ENCODE results near the gene NAIP. TPM values are rescaled to one million over a fixed set of nuclear protein-coding genes. Genes with fewer than 3 reads are reported as not detected.
"Not testable (repeated sequence)": the region's sequence is repeated elsewhere in the genome, so short reads cannot be mapped to it uniquely, and the experiment has no call there.

Gene NAIP
- total RNA-seq (10 to 100 TPM; 18.7 to 88.4 TPM), polyA plus RNA-seq (ENCODE audit: insufficient read length in 6 of 6) (10 to 100 TPM; 38.4 to 56.2 (median 47.8) TPM)
- long read RNA-seq, donor 1, full-length matches to known transcripts: 3 of 3 reads
- long read RNA-seq, donor 1, partial matches to known transcripts: 0 of 3 reads
- long read RNA-seq, donor 1, other reads (novel, unspliced or antisense): 0 of 3 reads
- long read RNA-seq, donor 2, full-length matches to known transcripts: 1 of 1 reads
- long read RNA-seq, donor 2, partial matches to known transcripts: 0 of 1 reads
- long read RNA-seq, donor 2, other reads (novel, unspliced or antisense): 0 of 1 reads
- long read RNA-seq, donor 3, full-length matches to known transcripts: 1 of 1 reads
- long read RNA-seq, donor 3, partial matches to known transcripts: 0 of 1 reads
- long read RNA-seq, donor 3, other reads (novel, unspliced or antisense): 0 of 1 reads
- long read RNA-seq, donor 4, partial matches to known transcripts: 3 of 3 reads
- long read RNA-seq, donor 4, other reads (novel, unspliced or antisense): 0 of 3 reads
- long read RNA-seq, donor 5: 0 reads
- long read RNA-seq, donor 6: 0 reads
- long read RNA-seq, donor 7, partial matches to known transcripts: 0 of 1 reads
- long read RNA-seq, donor 7, other reads (novel, unspliced or antisense): 0 of 1 reads
- long read RNA-seq, donor 8, full-length matches to known transcripts: 1 of 1 reads
- long read RNA-seq, donor 8, partial matches to known transcripts: 0 of 1 reads
- long read RNA-seq, donor 8, other reads (novel, unspliced or antisense): 0 of 1 reads
- long read RNA-seq, donor 9: 0 reads
- long read RNA-seq, donor 10, partial matches to known transcripts: 2 of 6 reads
- long read RNA-seq, donor 10, other reads (novel, unspliced or antisense): 3 of 6 reads
- long read RNA-seq, donor 11: 0 reads
- long read RNA-seq, donor 12, partial matches to known transcripts: 6 of 6 reads
- long read RNA-seq, donor 12, other reads (novel, unspliced or antisense): 0 of 6 reads

GRCh38 chr5:71025289-71025953 lies at the start of gene NAIP:
NAIP (minus strand) TSS chr5:71025339; CDS start chr5:71012915, 12,424 bp downstream.
- peak; percentile 32 for ATAC-seq
- intact Hi-C loops (cut with DNase I); H3K27me3 ChIP-seq; H3K9me3 ChIP-seq; H3K36me3 ChIP-seq; H3K4me1 ChIP-seq; H3K4me3 ChIP-seq; H3K27ac ChIP-seq; DNase-seq: not testable (repeated sequence)

GRCh38 chr5:71067262-71067928 lies 42.3 kb upstream of the NAIP start, which contains the start of gene GTF2H2:
GTF2H2 (minus strand) TSS chr5:71067676; CDS start chr5:71062763, 4,913 bp downstream.
- H3K4me3 ChIP-seq; H3K36me3 ChIP-seq; intact Hi-C loops (cut with DNase I); H3K9me3 ChIP-seq; DNase-seq; H3K27ac ChIP-seq; H3K27me3 ChIP-seq; H3K4me1 ChIP-seq: not testable (repeated sequence)
- ATAC-seq: peak; percentile 99

- DNase-seq; H3K27me3 ChIP-seq; H3K9me3 ChIP-seq; H3K4me1 ChIP-seq; H3K27ac ChIP-seq; intact Hi-C loops (cut with DNase I); ATAC-seq; H3K36me3 ChIP-seq; H3K4me3 ChIP-seq: not testable (repeated sequence)
Observed at GRCh38 chr5:71061322-71061721, 36.2 kb upstream of the NAIP start.

- H3K27ac ChIP-seq; H3K27me3 ChIP-seq; H3K36me3 ChIP-seq; DNase-seq; H3K4me3 ChIP-seq; intact Hi-C loops (cut with DNase I); H3K9me3 ChIP-seq; H3K4me1 ChIP-seq: not testable (repeated sequence)
- peak; percentile 47 for ATAC-seq
Observed at GRCh38 chr5:71059426-71059825, 34.3 kb upstream of the NAIP start.

- H3K9me3 ChIP-seq; H3K36me3 ChIP-seq; intact Hi-C loops (cut with DNase I); ATAC-seq; DNase-seq; H3K4me3 ChIP-seq; H3K4me1 ChIP-seq; H3K27me3 ChIP-seq; H3K27ac ChIP-seq: not testable (repeated sequence)
Observed at GRCh38 chr5:71044808-71045207, 19.7 kb upstream of the NAIP start.

GRCh38 chr5:71044128-71044527 lies 19.0 kb upstream of the NAIP start:
- H3K9me3 ChIP-seq; H3K4me3 ChIP-seq; H3K27ac ChIP-seq; H3K36me3 ChIP-seq; H3K27me3 ChIP-seq; ATAC-seq; DNase-seq; H3K4me1 ChIP-seq; intact Hi-C loops (cut with DNase I): not testable (repeated sequence)

GRCh38 chr5:71031046-71031776 lies 6.1 kb upstream of the NAIP start:
- H3K4me3 ChIP-seq; intact Hi-C loops (cut with DNase I); DNase-seq; H3K36me3 ChIP-seq; H3K9me3 ChIP-seq; H3K27me3 ChIP-seq; H3K4me1 ChIP-seq: not testable (repeated sequence)
- ATAC-seq: peak; percentile 86
- H3K27ac ChIP-seq: peak overlapping the region in 1 of 2 donors; percentile 81

- H3K36me3 ChIP-seq; H3K27ac ChIP-seq; H3K27me3 ChIP-seq; H3K4me1 ChIP-seq; DNase-seq; H3K9me3 ChIP-seq; H3K4me3 ChIP-seq; intact Hi-C loops (cut with DNase I): not testable (repeated sequence)
- ATAC-seq: peak; percentile 50
Observed at GRCh38 chr5:71020643-71021042, 4.5 kb downstream of the NAIP start.

GRCh38 chr5:71018376-71019005 lies 6.6 kb downstream of the NAIP start:
- H3K4me1 ChIP-seq; H3K27me3 ChIP-seq; H3K36me3 ChIP-seq; H3K9me3 ChIP-seq; DNase-seq; intact Hi-C loops (cut with DNase I); H3K4me3 ChIP-seq; H3K27ac ChIP-seq: not testable (repeated sequence)
- ATAC-seq: peak; percentile 44
